GM12891 (cell line): ENCODE measurements around the gene AKAP8.
"Not testable (repeated sequence)": the region's sequence is repeated elsewhere in the genome, so short reads cannot be mapped to it uniquely, and the experiment has no call there.

ENCODE experiments used
- DNase-seq: peaks from one replicate; pipeline ENCODE4 v3.0.0; 2011; ENCODE audit warnings: low spot score; ENCODE audit not compliant: insufficient read length
- FAIRE-seq: peaks from 2 replicates; lab custom pipeline; 2011; peaks lifted over from hg19 to GRCh38; lab: Jason Lieb, UNC
- PAX5 ChIP-seq: IDR thresholded peaks from 2 replicates; pipeline ENCODE4 v1.6.1; 2011; ENCODE audit warnings: low read length, moderate library complexity, mild to moderate bottlenecking; ENCODE audit not compliant: insufficient read depth, severe bottlenecking
- POLR2A ChIP-seq: IDR thresholded peaks from 2 replicates; pipeline ENCODE4 v1.6.1; 2011; ENCODE audit warnings: low read depth, low read length, control low read depth
- POLR2AphosphoS5 ChIP-seq: IDR thresholded peaks from 2 replicates; pipeline ENCODE4 v1.6.1; 2011; ENCODE audit warnings: low read depth, low read length, control low read depth
- POU2F2 ChIP-seq: IDR thresholded peaks from 2 replicates; pipeline ENCODE4 v1.6.1; 2011; ENCODE audit warnings: low read depth, mild to moderate bottlenecking, control low read depth, low read length, moderate library complexity
- SPI1 ChIP-seq: IDR thresholded peaks from 2 replicates; pipeline ENCODE4 v1.6.1; 2011; ENCODE audit warnings: low read depth, low read length, control low read depth
- TAF1 ChIP-seq: IDR thresholded peaks from 2 replicates; pipeline ENCODE4 v1.6.1; 2011; ENCODE audit warnings: low read depth, low read length, control low read depth

The AKAP8 gene

GRCh38 chr19:15358918-15359317, 20.7 kb downstream of the AKAP8 start:
- DNase-seq = no peak
- no peak for TF ChIP-seq TAF1
- no peak for TF ChIP-seq SPI1
- TF ChIP-seq POU2F2 = no peak
- TF ChIP-seq POLR2A = no peak
- TF ChIP-seq POLR2AphosphoS5 = no peak
- TF ChIP-seq PAX5 = no peak

GRCh38 chr19:15357906-15358305, 21.7 kb downstream of the AKAP8 start:
- FAIRE-seq = no peak
- TF ChIP-seq POLR2A = no peak; the same call in 1 of the 2 replicates
- no peak for TF ChIP-seq PAX5
- TF ChIP-seq SPI1 = no peak
- DNase-seq = no peak

More at GRCh38 chr19:15358918-15359317, 20.7 kb downstream of the AKAP8 start:
- no peak for FAIRE-seq

GRCh38 chr19:15354566-15355296, 24.9 kb downstream of the AKAP8 start:
- no peak for DNase-seq
- TF ChIP-seq PAX5 (no peak), POU2F2 (no peak), POLR2AphosphoS5 (0 out of 2 replicates have a peak, but pooled peaks have one; percentile 47), SPI1 (no peak), TAF1 (no peak), POLR2A (no peak)
- FAIRE-seq = no peak

GRCh38 chr19:15353908-15354307, 25.7 kb downstream of the AKAP8 start:
- FAIRE-seq = no peak
- DNase-seq = no peak
- TF ChIP-seq TAF1 (no peak), SPI1 (no peak), POU2F2 (no peak), PAX5 (no peak), POLR2A (no peak), POLR2AphosphoS5 (no peak)

- DNase-seq, FAIRE-seq: not testable (repeated sequence)
- TF ChIP-seq POLR2AphosphoS5 = peak; percentile 46; the same call in 1 of the 2 replicates
These were observed 27.1 kb downstream of the AKAP8 start for GRCh38 chr19:15352535-15352934.

GRCh38 chr19:15341328-15341727, 38.3 kb downstream of the AKAP8 start:
- FAIRE-seq = not testable (repeated sequence)

GRCh38 chr19:15340086-15340485, 39.5 kb downstream of the AKAP8 start:
- DNase-seq = no peak
- TF ChIP-seq POLR2A (no peak), PAX5 (no peak), TAF1 (no peak), POU2F2 (no peak), POLR2AphosphoS5 (no peak), SPI1 (no peak)
- FAIRE-seq = no peak

More at GRCh38 chr19:15341328-15341727, 38.3 kb downstream of the AKAP8 start:
- not testable (repeated sequence) for DNase-seq

- FAIRE-seq (no peak), DNase-seq (no peak)
- TF ChIP-seq TAF1 (no peak), PAX5 (no peak), POLR2AphosphoS5 (no peak), POU2F2 (no peak), POLR2A (no peak), SPI1 (no peak)
These were observed 42.4 kb downstream of the AKAP8 start for GRCh38 chr19:15337202-15337601.

- FAIRE-seq = peak; percentile 5
- DNase-seq = not testable (repeated sequence)
These were observed 43.6 kb downstream of the AKAP8 start for GRCh38 chr19:15335992-15336391.

GRCh38 chr19:15332311-15332996, 47.1 kb downstream of the AKAP8 start, which contains the start of gene BRD4:
Gene BRD4, minus strand, starts transcription at chr19:15332539. Its CDS starts 59,440 bp downstream, at chr19:15273099.
- peak; percentile 64; the same call in 1 of the 2 replicates for TF ChIP-seq POLR2AphosphoS5
- TF ChIP-seq POLR2A = no peak
- TF ChIP-seq POU2F2 = no peak
- no peak for TF ChIP-seq PAX5
- peak; percentile 69 for TF ChIP-seq TAF1
- TF ChIP-seq SPI1 = no peak
- FAIRE-seq = peak; percentile 88
- DNase-seq = peak; percentile 72
